Neural cell (in vitro differentiated cells): ENCODE measurements around the gene RING1.

Source experiments
- EP300 ChIP-seq: fragments of 450-650 bp; conservative IDR thresholded peaks from 2 replicates; pipeline ENCODE4 v1.6.1; 2014; ENCODE audit warnings: antibody characterized with exemption, mild to moderate bottlenecking, moderate library complexity; ENCODE audit not compliant: poor library complexity, severe bottlenecking
- EZH2 ChIP-seq: fragments of 200-600, 300-800 bp; shearing (Covaris generic), sonication (generic); IDR thresholded peaks from 2 replicates; pipeline ENCODE4 v1.6.1; 2014; ENCODE audit warnings: antibody characterized with exemption, low read length, borderline replicate concordance, mild to moderate bottlenecking; ENCODE audit not compliant: insufficient read depth, poor library complexity, severe bottlenecking
- MXI1 ChIP-seq: fragments of 450-650 bp; conservative IDR thresholded peaks from 2 replicates; pipeline ENCODE4 v1.6.1; 2014; ENCODE audit warnings: antibody characterized with exemption, mild to moderate bottlenecking; ENCODE audit not compliant: poor library complexity, severe bottlenecking
- POLR2AphosphoS5 ChIP-seq: IDR thresholded peaks from 2 replicates; pipeline ENCODE4 v1.6.1; 2012
- RAD21 ChIP-seq: fragments of 450-650 bp; conservative IDR thresholded peaks from 2 replicates; pipeline ENCODE4 v1.6.1; 2014; ENCODE audit warnings: antibody characterized with exemption, mild to moderate bottlenecking, moderate library complexity
- SMC3 ChIP-seq: fragments of 450-650 bp; conservative IDR thresholded peaks from 2 replicates; pipeline ENCODE4 v1.6.1; 2014; ENCODE audit warnings: antibody characterized with exemption, mild to moderate bottlenecking, moderate library complexity; ENCODE audit not compliant: poor library complexity
- TAF1 ChIP-seq: IDR thresholded peaks from 2 replicates; pipeline ENCODE4 v1.6.1; 2012; ENCODE audit warnings: low read depth
- TF ChIP-seq, protein P1 (sequence below): fragments of 450-650 bp; IDR thresholded peaks from 2 replicates; pipeline ENCODE4 v1.5.1; 2014; ENCODE audit warnings: antibody characterized with exemption, mild to moderate bottlenecking, moderate library complexity; ENCODE audit not compliant: poor library complexity, severe bottlenecking
- TF ChIP-seq, protein P2 (sequence below): IDR thresholded peaks from 2 replicates; pipeline ENCODE4 v1.6.1; 2012; ENCODE audit warnings: borderline replicate concordance

GRCh38 chr6:33235221-33235634, 26.9 kb downstream of the RING1 start:
- TF ChIP-seq MXI1 (no peak), TAF1 (no peak), POLR2AphosphoS5 (no peak), RAD21 (no peak), EP300 (no peak), EZH2 (no peak), SMC3 (no peak)
- TF ChIP-seq, protein P1, sequence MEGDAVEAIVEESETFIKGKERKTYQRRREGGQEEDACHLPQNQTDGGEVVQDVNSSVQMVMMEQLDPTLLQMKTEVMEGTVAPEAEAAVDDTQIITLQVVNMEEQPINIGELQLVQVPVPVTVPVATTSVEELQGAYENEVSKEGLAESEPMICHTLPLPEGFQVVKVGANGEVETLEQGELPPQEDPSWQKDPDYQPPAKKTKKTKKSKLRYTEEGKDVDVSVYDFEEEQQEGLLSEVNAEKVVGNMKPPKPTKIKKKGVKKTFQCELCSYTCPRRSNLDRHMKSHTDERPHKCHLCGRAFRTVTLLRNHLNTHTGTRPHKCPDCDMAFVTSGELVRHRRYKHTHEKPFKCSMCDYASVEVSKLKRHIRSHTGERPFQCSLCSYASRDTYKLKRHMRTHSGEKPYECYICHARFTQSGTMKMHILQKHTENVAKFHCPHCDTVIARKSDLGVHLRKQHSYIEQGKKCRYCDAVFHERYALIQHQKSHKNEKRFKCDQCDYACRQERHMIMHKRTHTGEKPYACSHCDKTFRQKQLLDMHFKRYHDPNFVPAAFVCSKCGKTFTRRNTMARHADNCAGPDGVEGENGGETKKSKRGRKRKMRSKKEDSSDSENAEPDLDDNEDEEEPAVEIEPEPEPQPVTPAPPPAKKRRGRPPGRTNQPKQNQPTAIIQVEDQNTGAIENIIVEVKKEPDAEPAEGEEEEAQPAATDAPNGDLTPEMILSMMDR = no peak
- TF ChIP-seq, protein P2, sequence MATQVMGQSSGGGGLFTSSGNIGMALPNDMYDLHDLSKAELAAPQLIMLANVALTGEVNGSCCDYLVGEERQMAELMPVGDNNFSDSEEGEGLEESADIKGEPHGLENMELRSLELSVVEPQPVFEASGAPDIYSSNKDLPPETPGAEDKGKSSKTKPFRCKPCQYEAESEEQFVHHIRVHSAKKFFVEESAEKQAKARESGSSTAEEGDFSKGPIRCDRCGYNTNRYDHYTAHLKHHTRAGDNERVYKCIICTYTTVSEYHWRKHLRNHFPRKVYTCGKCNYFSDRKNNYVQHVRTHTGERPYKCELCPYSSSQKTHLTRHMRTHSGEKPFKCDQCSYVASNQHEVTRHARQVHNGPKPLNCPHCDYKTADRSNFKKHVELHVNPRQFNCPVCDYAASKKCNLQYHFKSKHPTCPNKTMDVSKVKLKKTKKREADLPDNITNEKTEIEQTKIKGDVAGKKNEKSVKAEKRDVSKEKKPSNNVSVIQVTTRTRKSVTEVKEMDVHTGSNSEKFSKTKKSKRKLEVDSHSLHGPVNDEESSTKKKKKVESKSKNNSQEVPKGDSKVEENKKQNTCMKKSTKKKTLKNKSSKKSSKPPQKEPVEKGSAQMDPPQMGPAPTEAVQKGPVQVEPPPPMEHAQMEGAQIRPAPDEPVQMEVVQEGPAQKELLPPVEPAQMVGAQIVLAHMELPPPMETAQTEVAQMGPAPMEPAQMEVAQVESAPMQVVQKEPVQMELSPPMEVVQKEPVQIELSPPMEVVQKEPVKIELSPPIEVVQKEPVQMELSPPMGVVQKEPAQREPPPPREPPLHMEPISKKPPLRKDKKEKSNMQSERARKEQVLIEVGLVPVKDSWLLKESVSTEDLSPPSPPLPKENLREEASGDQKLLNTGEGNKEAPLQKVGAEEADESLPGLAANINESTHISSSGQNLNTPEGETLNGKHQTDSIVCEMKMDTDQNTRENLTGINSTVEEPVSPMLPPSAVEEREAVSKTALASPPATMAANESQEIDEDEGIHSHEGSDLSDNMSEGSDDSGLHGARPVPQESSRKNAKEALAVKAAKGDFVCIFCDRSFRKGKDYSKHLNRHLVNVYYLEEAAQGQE = no peak
